Endothelial cell of umbilical vein (primary cell): ENCODE data around the gene CDKN2D.

Experiments used
- MYC ChIP-seq: IDR thresholded peaks from one replicate; pipeline ENCODE4 v1.6.1; 2011; ENCODE audit warnings: mild to moderate bottlenecking, low read depth, low read length
- POLR2A ChIP-seq: IDR thresholded peaks from 2 replicates; pipeline ENCODE4 v1.6.1; 2012; ENCODE audit warnings: low read depth, mild to moderate bottlenecking, control low read depth, low read length
- POLR2AphosphoS5 ChIP-seq: IDR thresholded peaks from 2 replicates; pipeline ENCODE4 v1.6.1; 2012; ENCODE audit warnings: low read depth, mild to moderate bottlenecking, control low read depth, low read length, moderate library complexity; ENCODE audit not compliant: insufficient read depth
- TF ChIP-seq, protein P1 (sequence below), 2 donors: IDR thresholded peaks; 1 replicate in 1 of 2; 2 replicates in 1 of 2; pipeline ENCODE4 v1.5.1; 2011; ENCODE audit warnings: low read length in 2 of 2, mild to moderate bottlenecking in 2 of 2, moderate library complexity in 2 of 2, control low read depth in 1 of 2, inconsistent platforms in 1 of 2, low read depth in 1 of 2; ENCODE audit not compliant: insufficient read depth in 1 of 2; ENCODE audit errors: extremely low read depth in 1 of 2

GRCh38 chr19:10532457-10532856 is 36.3 kb downstream of the CDKN2D start:
- TF ChIP-seq MYC: no peak
- TF ChIP-seq, protein P1, sequence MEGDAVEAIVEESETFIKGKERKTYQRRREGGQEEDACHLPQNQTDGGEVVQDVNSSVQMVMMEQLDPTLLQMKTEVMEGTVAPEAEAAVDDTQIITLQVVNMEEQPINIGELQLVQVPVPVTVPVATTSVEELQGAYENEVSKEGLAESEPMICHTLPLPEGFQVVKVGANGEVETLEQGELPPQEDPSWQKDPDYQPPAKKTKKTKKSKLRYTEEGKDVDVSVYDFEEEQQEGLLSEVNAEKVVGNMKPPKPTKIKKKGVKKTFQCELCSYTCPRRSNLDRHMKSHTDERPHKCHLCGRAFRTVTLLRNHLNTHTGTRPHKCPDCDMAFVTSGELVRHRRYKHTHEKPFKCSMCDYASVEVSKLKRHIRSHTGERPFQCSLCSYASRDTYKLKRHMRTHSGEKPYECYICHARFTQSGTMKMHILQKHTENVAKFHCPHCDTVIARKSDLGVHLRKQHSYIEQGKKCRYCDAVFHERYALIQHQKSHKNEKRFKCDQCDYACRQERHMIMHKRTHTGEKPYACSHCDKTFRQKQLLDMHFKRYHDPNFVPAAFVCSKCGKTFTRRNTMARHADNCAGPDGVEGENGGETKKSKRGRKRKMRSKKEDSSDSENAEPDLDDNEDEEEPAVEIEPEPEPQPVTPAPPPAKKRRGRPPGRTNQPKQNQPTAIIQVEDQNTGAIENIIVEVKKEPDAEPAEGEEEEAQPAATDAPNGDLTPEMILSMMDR (IDR thresholded peaks at IDR 0.05; ENCODE audit: extremely low read depth in 1 of 2, insufficient read depth in 1 of 2, low read depth in 1 of 2, low read length in 2 of 2): no peak
- no peak for TF ChIP-seq POLR2AphosphoS5
- no peak for TF ChIP-seq POLR2A
